ENCODE results near the gene ZNF385A. TPM values are rescaled to one million over a fixed set of nuclear protein-coding genes. Genes with fewer than 3 reads are reported as not detected.

The ZNF385A gene
- total RNA-seq, 1 experiment from 2014 or later, result 5.7 TPM

- H3K4me2 ChIP-seq (ENCODE audit: insufficient read depth, insufficient read length, low read length), result peak overlapping the region; percentile 82
Observed at GRCh38 chr12:54389607-54390175, 5.2 kb upstream of the ZNF385A start.

More at GRCh38 chr12:54389607-54390175, 5.2 kb upstream of the ZNF385A start:
- Histone ChIP-seq H3K18ac (ENCODE audit: insufficient read length, low read depth, low read length) (no peak overlapping the region), H4K5ac (ENCODE audit: insufficient read length, low read depth, low read length) (no peak overlapping the region), H3K9me3 (ENCODE audit: control insufficient read depth, low read depth, low read length) (no peaks in the 10 kb centered on the region), H3T11ph (ENCODE audit: low read length) (no peak overlapping the region), H2BK120ac (ENCODE audit: low read depth, low read length, poor library complexity, severe bottlenecking) (no peak overlapping the region), H4K20me1 (ENCODE audit: control insufficient read depth, insufficient read depth, insufficient read length) (no peaks in the 10 kb centered on the region), H2BK12ac (ENCODE audit: insufficient read length, low read depth, low read length) (no peak overlapping the region), H3K4ac (ENCODE audit: low read depth, low read length) (no peak overlapping the region), H3K27ac (ENCODE audit: insufficient read length, low read depth, low read length) (no peak overlapping the region), H3K14ac (ENCODE audit: insufficient read depth, low read length) (no peak overlapping the region; the same call in 1 of the 2 replicates), H3K56ac (ENCODE audit: insufficient read length, low read depth, low read length) (no peak overlapping the region), H3K23ac (ENCODE audit: insufficient read length, low read depth, low read length) (no peak overlapping the region), H3K23me2 (ENCODE audit: insufficient read length, low read depth, low read length, poor library complexity, severe bottlenecking) (peaks cover 26% of the 10 kb centered on the region), H2BK15ac (ENCODE audit: low read depth, low read length) (no peak overlapping the region), H3K27me3 (ENCODE audit: insufficient read depth, low read length) (no peaks in the 10 kb centered on the region), H3K9ac (ENCODE audit: extremely low read depth, insufficient read length, low read length) (no peak overlapping the region), H2AK5ac (ENCODE audit: insufficient read length, low read length) (no peak overlapping the region), H3K4me1 (ENCODE audit: insufficient read depth, low read length) (peaks cover 31% of the 10 kb centered on the region), H2BK5ac (ENCODE audit: insufficient read length, low read length) (no peak overlapping the region), H3K79me1 (ENCODE audit: insufficient read depth, low read depth, low read length, poor library complexity, severe bottlenecking) (no peaks in the 10 kb centered on the region), H2BK20ac (ENCODE audit: low read depth, low read length, poor library complexity, severe bottlenecking) (no peak overlapping the region), H4K8ac (replicated peaks; ENCODE audit: insufficient read length, low read depth, low read length) (no peak overlapping the region), H3K79me2 (ENCODE audit: insufficient read depth, low read length) (no peaks in the 10 kb centered on the region; the same call in 1 of the 2 replicates), H4K91ac (ENCODE audit: insufficient read length, low read depth, low read length) (no peak overlapping the region), H2AFZ (ENCODE audit: low read length) (no peak overlapping the region)
- TF ChIP-seq, protein P1, sequence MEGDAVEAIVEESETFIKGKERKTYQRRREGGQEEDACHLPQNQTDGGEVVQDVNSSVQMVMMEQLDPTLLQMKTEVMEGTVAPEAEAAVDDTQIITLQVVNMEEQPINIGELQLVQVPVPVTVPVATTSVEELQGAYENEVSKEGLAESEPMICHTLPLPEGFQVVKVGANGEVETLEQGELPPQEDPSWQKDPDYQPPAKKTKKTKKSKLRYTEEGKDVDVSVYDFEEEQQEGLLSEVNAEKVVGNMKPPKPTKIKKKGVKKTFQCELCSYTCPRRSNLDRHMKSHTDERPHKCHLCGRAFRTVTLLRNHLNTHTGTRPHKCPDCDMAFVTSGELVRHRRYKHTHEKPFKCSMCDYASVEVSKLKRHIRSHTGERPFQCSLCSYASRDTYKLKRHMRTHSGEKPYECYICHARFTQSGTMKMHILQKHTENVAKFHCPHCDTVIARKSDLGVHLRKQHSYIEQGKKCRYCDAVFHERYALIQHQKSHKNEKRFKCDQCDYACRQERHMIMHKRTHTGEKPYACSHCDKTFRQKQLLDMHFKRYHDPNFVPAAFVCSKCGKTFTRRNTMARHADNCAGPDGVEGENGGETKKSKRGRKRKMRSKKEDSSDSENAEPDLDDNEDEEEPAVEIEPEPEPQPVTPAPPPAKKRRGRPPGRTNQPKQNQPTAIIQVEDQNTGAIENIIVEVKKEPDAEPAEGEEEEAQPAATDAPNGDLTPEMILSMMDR (conservative IDR thresholded peaks at IDR 0.05), result no peak
- peak overlapping the region in 1 of 3 experiments; percentile 40; a peak in 2 of 7 replicates for H3K27ac Mint-ChIP-seq
- peaks cover 0 to 1% (median 0%) of the 10 kb centered on the region in 3 experiments; a peak in 1 of 7 replicates for H3K36me3 Mint-ChIP-seq (ENCODE audit: insufficient read depth in 1 of 3, low read depth in 3 of 3)
- peak overlapping the region; percentile 80 to 88 for H3K4me3 Mint-ChIP-seq
- H3K9me3 Mint-ChIP-seq, result no peaks in the 10 kb centered on the region
- H3K4me1 Mint-ChIP-seq, result peaks cover 75 to 80% of the 10 kb centered on the region in 2 experiments
- WGBS (ENCODE audit: extremely low coverage, insufficient read length, low lambda C conversion rate), result no CpG with 5 or more reads among the region's 5 CpGs
- DNase-seq, result no peak
- peaks cover 19% of the 10 kb centered on the region for H3K27me3 Mint-ChIP-seq (ENCODE audit: low read depth)
